ENCODE measurements around the gene SUPV3L1. TPM values are rescaled to one million over a fixed set of nuclear protein-coding genes. Genes with fewer than 3 reads are reported as not detected.

Gene SUPV3L1
- total RNA-seq, 3 donors from 2014 or later: 24.3 to 40.1 (median 28.5) TPM

GRCh38 chr10:69220507-69220906 is 40.5 kb downstream of the SUPV3L1 start:
- Histone ChIP-seq H3K27ac (no peak overlapping the region), H3K4me3 (no peak overlapping the region), H3K27me3 (no peaks in the 10 kb centered on the region), H3K36me3 (no peaks in the 10 kb centered on the region), H3K9me3 (no peaks in the 10 kb centered on the region), H3K4me1 (no peaks in the 10 kb centered on the region)
- no peak for DNase-seq (ENCODE audit: low spot score in 2 of 2)
- TF ChIP-seq, protein P1, sequence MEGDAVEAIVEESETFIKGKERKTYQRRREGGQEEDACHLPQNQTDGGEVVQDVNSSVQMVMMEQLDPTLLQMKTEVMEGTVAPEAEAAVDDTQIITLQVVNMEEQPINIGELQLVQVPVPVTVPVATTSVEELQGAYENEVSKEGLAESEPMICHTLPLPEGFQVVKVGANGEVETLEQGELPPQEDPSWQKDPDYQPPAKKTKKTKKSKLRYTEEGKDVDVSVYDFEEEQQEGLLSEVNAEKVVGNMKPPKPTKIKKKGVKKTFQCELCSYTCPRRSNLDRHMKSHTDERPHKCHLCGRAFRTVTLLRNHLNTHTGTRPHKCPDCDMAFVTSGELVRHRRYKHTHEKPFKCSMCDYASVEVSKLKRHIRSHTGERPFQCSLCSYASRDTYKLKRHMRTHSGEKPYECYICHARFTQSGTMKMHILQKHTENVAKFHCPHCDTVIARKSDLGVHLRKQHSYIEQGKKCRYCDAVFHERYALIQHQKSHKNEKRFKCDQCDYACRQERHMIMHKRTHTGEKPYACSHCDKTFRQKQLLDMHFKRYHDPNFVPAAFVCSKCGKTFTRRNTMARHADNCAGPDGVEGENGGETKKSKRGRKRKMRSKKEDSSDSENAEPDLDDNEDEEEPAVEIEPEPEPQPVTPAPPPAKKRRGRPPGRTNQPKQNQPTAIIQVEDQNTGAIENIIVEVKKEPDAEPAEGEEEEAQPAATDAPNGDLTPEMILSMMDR (IDR thresholded peaks at IDR 0.05): no peak
- TF ChIP-seq POLR2AphosphoS5 (IDR thresholded peaks at IDR 0.05): no peak
- intact Hi-C loops (cut with DNase I; ENCODE audit: low total_unique reads): no loop called here

GRCh38 chr10:69222157-69223027 is 42.4 kb downstream of the SUPV3L1 start:
- Histone ChIP-seq H3K4me3 (no peak overlapping the region), H3K27ac (peak overlapping the region in 1 of 2 donors; percentile 17), H3K27me3 (no peaks in the 10 kb centered on the region), H3K36me3 (no peaks in the 10 kb centered on the region), H3K9me3 (no peaks in the 10 kb centered on the region), H3K4me1 (no peaks in the 10 kb centered on the region)
- TF ChIP-seq, protein P1 (IDR thresholded peaks at IDR 0.05): peak in 2 of 3 donors; percentile 31 to 35
- TF ChIP-seq POLR2AphosphoS5 (IDR thresholded peaks at IDR 0.05): no peak
- intact Hi-C loops (cut with DNase I; ENCODE audit: low total_unique reads): no loop called here
- DNase-seq (ENCODE audit: low spot score in 2 of 2): peak in 1 of 2 donors; percentile 53

DNA sequence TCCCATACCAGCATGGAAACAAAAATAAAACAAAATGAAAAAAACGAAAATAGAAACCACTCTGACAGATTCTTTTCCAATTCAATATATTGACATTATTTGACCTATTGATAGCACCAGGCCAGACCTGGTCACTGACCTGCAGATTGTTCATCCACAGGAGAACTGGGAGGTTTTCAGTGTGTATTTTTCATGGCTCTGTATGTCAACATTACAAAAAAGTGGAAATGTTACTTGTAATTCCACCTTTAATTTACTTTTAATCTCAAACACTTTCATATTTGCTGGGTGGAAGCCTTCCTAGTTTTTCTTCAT is 43.0 kb downstream of the SUPV3L1 start:
- Histone ChIP-seq H3K9me3 (no peaks in the 10 kb centered on the region), H3K27ac (no peak overlapping the region), H3K36me3 (no peaks in the 10 kb centered on the region), H3K4me3 (no peak overlapping the region), H3K4me1 (no peaks in the 10 kb centered on the region), H3K27me3 (no peaks in the 10 kb centered on the region)
- DNase-seq (ENCODE audit: low spot score in 2 of 2): no peak
- TF ChIP-seq, protein P1 (IDR thresholded peaks at IDR 0.05): no peak
- TF ChIP-seq POLR2AphosphoS5 (IDR thresholded peaks at IDR 0.05): no peak
- no peak for TF ChIP-seq POLR2A (IDR thresholded peaks at IDR 0.05)
- intact Hi-C loops (cut with DNase I; ENCODE audit: low total_unique reads): no loop called here

GRCh38 chr10:69224862-69225657 is 45.0 kb downstream of the SUPV3L1 start:
- Histone ChIP-seq H3K27me3 (no peaks in the 10 kb centered on the region), H3K4me3 (no peak overlapping the region), H3K9me3 (no peaks in the 10 kb centered on the region), H3K36me3 (no peaks in the 10 kb centered on the region), H3K4me1 (no peaks in the 10 kb centered on the region), H3K27ac (peak overlapping the region; percentile 82 to 83)
- TF ChIP-seq POLR2A (IDR thresholded peaks at IDR 0.05) (no peak), POLR2AphosphoS5 (IDR thresholded peaks at IDR 0.05) (no peak)
- TF ChIP-seq, protein P1 (IDR thresholded peaks at IDR 0.05): no peak
- intact Hi-C loops (cut with DNase I; ENCODE audit: low total_unique reads): no loop called here
- DNase-seq (ENCODE audit: low spot score in 2 of 2): peak in 1 of 2 donors; percentile 39

GRCh38 chr10:69225681-69226080 is 45.6 kb downstream of the SUPV3L1 start:
- DNase-seq (ENCODE audit: low spot score in 2 of 2): no peak
- no peaks in the 10 kb centered on the region for H3K36me3 ChIP-seq
- H3K4me3 ChIP-seq: no peak overlapping the region
- H3K27ac ChIP-seq: peak overlapping the region; percentile 82 to 83
- no peaks in the 10 kb centered on the region for H3K4me1 ChIP-seq
- TF ChIP-seq POLR2AphosphoS5 (IDR thresholded peaks at IDR 0.05) (no peak), POLR2A (IDR thresholded peaks at IDR 0.05) (no peak)
- TF ChIP-seq, protein P1 (IDR thresholded peaks at IDR 0.05): no peak
- no peaks in the 10 kb centered on the region for H3K9me3 ChIP-seq
- no peaks in the 10 kb centered on the region for H3K27me3 ChIP-seq
- intact Hi-C loops (cut with DNase I; ENCODE audit: low total_unique reads): no loop called here

Measured in breast epithelium (tissue), 4 donors.